ENCODE results near the gene PRKAR1B.
"Not testable (repeated sequence)": the region's sequence is repeated elsewhere in the genome, so short reads cannot be mapped to it uniquely, and the experiment has no call there.

PRKAR1B gene

GRCh38 chr7:652881-653280, 74.2 kb downstream of the PRKAR1B start:
- Mint-ChIP-seq H3K27me3 (no peaks in the 10 kb centered on the region), H3K9me3 (no peaks in the 10 kb centered on the region), H3K4me1 (no peaks in the 10 kb centered on the region), H3K4me3 (no peak overlapping the region), H3K36me3 (ENCODE audit: low read depth) (peaks cover 8% of the 10 kb centered on the region), H3K27ac (no peak overlapping the region)
- ATAC-seq, result no peak
- DNase-seq, result no peak

- not testable (repeated sequence) for H3K4me1 Mint-ChIP-seq; H3K27ac Mint-ChIP-seq; H3K4me3 Mint-ChIP-seq; H3K9me3 Mint-ChIP-seq; DNase-seq; ATAC-seq; H3K27me3 Mint-ChIP-seq; H3K36me3 Mint-ChIP-seq (ENCODE audit: low read depth)
Measured at GRCh38 chr7:652167-652566, 74.9 kb downstream of the PRKAR1B start.

GRCh38 chr7:651032-651728, 75.9 kb downstream of the PRKAR1B start:
- H3K4me1 Mint-ChIP-seq, result no peaks in the 10 kb centered on the region
- H3K4me3 Mint-ChIP-seq, result no peak overlapping the region
- DNase-seq (no peak), ATAC-seq (no peak)
- H3K9me3 Mint-ChIP-seq, result no peaks in the 10 kb centered on the region
- peaks cover 5% of the 10 kb centered on the region for H3K36me3 Mint-ChIP-seq (ENCODE audit: low read depth)
- no peaks in the 10 kb centered on the region for H3K27me3 Mint-ChIP-seq
- no peak overlapping the region for H3K27ac Mint-ChIP-seq

GRCh38 chr7:650339-651031, 76.6 kb downstream of the PRKAR1B start:
- Mint-ChIP-seq H3K27ac (no peak overlapping the region), H3K36me3 (ENCODE audit: low read depth) (peaks cover 5% of the 10 kb centered on the region), H3K4me3 (no peak overlapping the region), H3K27me3 (no peaks in the 10 kb centered on the region), H3K4me1 (no peaks in the 10 kb centered on the region), H3K9me3 (no peaks in the 10 kb centered on the region)
- ATAC-seq, result no peak
- no peak for DNase-seq

- no peak overlapping the region for H3K27ac Mint-ChIP-seq
- DNase-seq (no peak), ATAC-seq (no peak)
- H3K36me3 Mint-ChIP-seq (ENCODE audit: low read depth), result peaks cover 12% of the 10 kb centered on the region
- no peaks in the 10 kb centered on the region for H3K4me1 Mint-ChIP-seq
- H3K4me3 Mint-ChIP-seq, result no peak overlapping the region
- no peaks in the 10 kb centered on the region for H3K9me3 Mint-ChIP-seq
- no peaks in the 10 kb centered on the region for H3K27me3 Mint-ChIP-seq
Measured at GRCh38 chr7:646951-647350, 80.1 kb downstream of the PRKAR1B start.

- DNase-seq (no peak), ATAC-seq (no peak)
- H3K9me3 Mint-ChIP-seq, result no peaks in the 10 kb centered on the region
- H3K36me3 Mint-ChIP-seq (ENCODE audit: low read depth), result peaks cover 15% of the 10 kb centered on the region
- H3K27me3 Mint-ChIP-seq, result no peaks in the 10 kb centered on the region
- H3K27ac Mint-ChIP-seq, result no peak overlapping the region
- H3K4me3 Mint-ChIP-seq, result no peak overlapping the region
- no peaks in the 10 kb centered on the region for H3K4me1 Mint-ChIP-seq
Measured at GRCh38 chr7:646487-646886, 80.6 kb downstream of the PRKAR1B start.

- H3K27ac Mint-ChIP-seq, result no peak overlapping the region
- H3K4me1 Mint-ChIP-seq, result peaks cover 6% of the 10 kb centered on the region
- DNase-seq (no peak), ATAC-seq (no peak)
- peaks cover 2% of the 10 kb centered on the region for H3K9me3 Mint-ChIP-seq
- H3K4me3 Mint-ChIP-seq, result no peak overlapping the region
- no peaks in the 10 kb centered on the region for H3K27me3 Mint-ChIP-seq
- peaks cover 20% of the 10 kb centered on the region for H3K36me3 Mint-ChIP-seq (ENCODE audit: low read depth)
Measured at GRCh38 chr7:645606-646005, 81.5 kb downstream of the PRKAR1B start.

GRCh38 chr7:644381-645305, 82.4 kb downstream of the PRKAR1B start:
- no peak overlapping the region for H3K27ac Mint-ChIP-seq
- H3K36me3 Mint-ChIP-seq (ENCODE audit: low read depth), result peaks cover 20% of the 10 kb centered on the region
- ATAC-seq (no peak), DNase-seq (no peak)
- H3K9me3 Mint-ChIP-seq, result peaks cover 3% of the 10 kb centered on the region
- peaks cover 14% of the 10 kb centered on the region for H3K4me1 Mint-ChIP-seq
- no peak overlapping the region for H3K4me3 Mint-ChIP-seq
- no peaks in the 10 kb centered on the region for H3K27me3 Mint-ChIP-seq

- Mint-ChIP-seq H3K27me3 (no peaks in the 10 kb centered on the region), H3K27ac (no peak overlapping the region), H3K4me3 (no peak overlapping the region), H3K36me3 (ENCODE audit: low read depth) (peaks cover 18% of the 10 kb centered on the region), H3K9me3 (peaks cover 7% of the 10 kb centered on the region), H3K4me1 (peaks cover 19% of the 10 kb centered on the region)
- DNase-seq (no peak), ATAC-seq (no peak)
Measured at GRCh38 chr7:641966-642365, 85.1 kb downstream of the PRKAR1B start.

- ATAC-seq, result no peak
- H3K4me3 Mint-ChIP-seq, result no peak overlapping the region
- H3K4me1 Mint-ChIP-seq, result peaks cover 19% of the 10 kb centered on the region
- H3K36me3 Mint-ChIP-seq (ENCODE audit: low read depth), result peaks cover 20% of the 10 kb centered on the region
- no peaks in the 10 kb centered on the region for H3K27me3 Mint-ChIP-seq
- H3K27ac Mint-ChIP-seq, result no peak overlapping the region
- DNase-seq, result no peak
- peaks cover 7% of the 10 kb centered on the region for H3K9me3 Mint-ChIP-seq
Measured at GRCh38 chr7:641269-641671, 85.8 kb downstream of the PRKAR1B start.

GRCh38 chr7:638256-639011, 88.6 kb downstream of the PRKAR1B start:
- ATAC-seq (no peak), DNase-seq (no peak)
- Mint-ChIP-seq H3K9me3 (peaks cover 7% of the 10 kb centered on the region), H3K4me3 (no peak overlapping the region), H3K27me3 (no peaks in the 10 kb centered on the region), H3K36me3 (ENCODE audit: low read depth) (peaks cover 18% of the 10 kb centered on the region), H3K4me1 (peaks cover 19% of the 10 kb centered on the region), H3K27ac (no peak overlapping the region)

- no peak overlapping the region for H3K4me3 Mint-ChIP-seq
- H3K27me3 Mint-ChIP-seq, result no peaks in the 10 kb centered on the region
- H3K9me3 Mint-ChIP-seq, result peaks cover 7% of the 10 kb centered on the region
- peaks cover 19% of the 10 kb centered on the region for H3K4me1 Mint-ChIP-seq
- no peak for ATAC-seq
- peaks cover 13% of the 10 kb centered on the region for H3K36me3 Mint-ChIP-seq (ENCODE audit: low read depth)
- no peak for DNase-seq
- no peak overlapping the region for H3K27ac Mint-ChIP-seq
Measured at GRCh38 chr7:637826-638225, 89.3 kb downstream of the PRKAR1B start.

- Mint-ChIP-seq H3K27me3 (no peaks in the 10 kb centered on the region), H3K36me3 (ENCODE audit: low read depth) (peaks cover 6% of the 10 kb centered on the region), H3K4me1 (peaks cover 19% of the 10 kb centered on the region), H3K9me3 (peaks cover 7% of the 10 kb centered on the region), H3K4me3 (no peak overlapping the region), H3K27ac (no peak overlapping the region)
- peak; percentile 27 for DNase-seq
- ATAC-seq, result peak; percentile 55
Measured at GRCh38 chr7:636396-636795, 90.7 kb downstream of the PRKAR1B start.

- not testable (repeated sequence) for H3K4me3 Mint-ChIP-seq; H3K9me3 Mint-ChIP-seq; ATAC-seq; H3K27me3 Mint-ChIP-seq; DNase-seq; H3K27ac Mint-ChIP-seq; H3K36me3 Mint-ChIP-seq (ENCODE audit: low read depth)
- peaks cover 15% of the 10 kb centered on the region for H3K4me1 Mint-ChIP-seq
Measured at GRCh38 chr7:635687-636382, 91.2 kb downstream of the PRKAR1B start.
